Heart left ventricle (tissue), 13 donors: ENCODE data around the gene HTT-AS.

Experiments used
- POLR2A ChIP-seq, 2 donors: fragments of 450-650 bp; IDR thresholded peaks; one replicate each; pipeline ENCODE4 v1.6.1; 2017; ENCODE audit warnings: antibody characterized with exemption in 2 of 2, mild to moderate bottlenecking in 2 of 2, moderate library complexity in 2 of 2
- TF ChIP-seq, protein P1 (sequence below), 12 donors: fragments of 200-600 bp; sonication (generic) in 4 of 12; IDR thresholded peaks; one replicate each; pipeline versions ENCODE4 v1.5.0 to v1.8.0; 2018 to 2022; ENCODE audit warnings: antibody characterized with exemption in 12 of 12, mild to moderate bottlenecking in 5 of 12
- donor health status: ischemic (EF 13 %, LVEDD 7.1; RV severe dilation, severe dysfunction).
- donor health status: DM: no; HTN: yes; CAD: no.
- donor health status: DM: no; HTN: no; CAD: no.
- donor health status: ischemic (EF 25% LVEDD 6.9; RV normal size, moderate dysfunction).
- donor health status: ischemic (EF 25% LVEDD 5.7; RV mildly dilated, moderate dysfunction).
- donor health status: ischemic (EF 35%, LVEDD 5.7; RV mildly dilated, moderate dysfunction).
- donor health status: nonischemic (EF 11% LVEDD 7.7; RV severe dilation, severe dysfunction).
- donor health status: DM: yes; HTN: yes; CAD: no.
- donor health status: PGD.
- donor health status: ischemic (EF 29% LVEDD 5.4; RV normal size, mild dysfunction).
- donor health status: nonischemic (EF 23%, LVEDD 6.1; RV moderate dilation, normal function).

GRCh38 chr4:3047464-3048286, 26.7 kb downstream of the HTT-AS start:
- TF ChIP-seq POLR2A (IDR thresholded peaks at IDR 0.05) = no peak
- TF ChIP-seq, protein P1, sequence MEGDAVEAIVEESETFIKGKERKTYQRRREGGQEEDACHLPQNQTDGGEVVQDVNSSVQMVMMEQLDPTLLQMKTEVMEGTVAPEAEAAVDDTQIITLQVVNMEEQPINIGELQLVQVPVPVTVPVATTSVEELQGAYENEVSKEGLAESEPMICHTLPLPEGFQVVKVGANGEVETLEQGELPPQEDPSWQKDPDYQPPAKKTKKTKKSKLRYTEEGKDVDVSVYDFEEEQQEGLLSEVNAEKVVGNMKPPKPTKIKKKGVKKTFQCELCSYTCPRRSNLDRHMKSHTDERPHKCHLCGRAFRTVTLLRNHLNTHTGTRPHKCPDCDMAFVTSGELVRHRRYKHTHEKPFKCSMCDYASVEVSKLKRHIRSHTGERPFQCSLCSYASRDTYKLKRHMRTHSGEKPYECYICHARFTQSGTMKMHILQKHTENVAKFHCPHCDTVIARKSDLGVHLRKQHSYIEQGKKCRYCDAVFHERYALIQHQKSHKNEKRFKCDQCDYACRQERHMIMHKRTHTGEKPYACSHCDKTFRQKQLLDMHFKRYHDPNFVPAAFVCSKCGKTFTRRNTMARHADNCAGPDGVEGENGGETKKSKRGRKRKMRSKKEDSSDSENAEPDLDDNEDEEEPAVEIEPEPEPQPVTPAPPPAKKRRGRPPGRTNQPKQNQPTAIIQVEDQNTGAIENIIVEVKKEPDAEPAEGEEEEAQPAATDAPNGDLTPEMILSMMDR (IDR thresholded peaks at IDR 0.05) = peak; percentile 64 to 81 (median 74)
